AG10803 (cell line): ENCODE measurements around the gene BIRC3.
"Not testable (repeated sequence)": the region's sequence is repeated elsewhere in the genome, so short reads cannot be mapped to it uniquely, and the experiment has no call there.

Experiments used
- DNase-seq: peaks from one replicate; pipeline ENCODE4 v3.0.0; 2010; ENCODE audit warnings: low read depth
- H3K4me3 ChIP-seq: 2 replicates; pipeline ENCODE4 v1.5.1; 2011; ENCODE audit warnings: mild to moderate bottlenecking, low read length, control low read depth
- TF ChIP-seq, protein P1 (sequence below): conservative IDR thresholded peaks from 2 replicates; pipeline ENCODE4 v1.5.1; 2011; ENCODE audit warnings: mild to moderate bottlenecking, low read length, control low read depth, inconsistent platforms

The BIRC3 gene

GRCh38 chr11:102359372-102359771 is 42.1 kb downstream of the BIRC3 start:
- H3K4me3 ChIP-seq = no peak overlapping the region
- TF ChIP-seq, protein P1, sequence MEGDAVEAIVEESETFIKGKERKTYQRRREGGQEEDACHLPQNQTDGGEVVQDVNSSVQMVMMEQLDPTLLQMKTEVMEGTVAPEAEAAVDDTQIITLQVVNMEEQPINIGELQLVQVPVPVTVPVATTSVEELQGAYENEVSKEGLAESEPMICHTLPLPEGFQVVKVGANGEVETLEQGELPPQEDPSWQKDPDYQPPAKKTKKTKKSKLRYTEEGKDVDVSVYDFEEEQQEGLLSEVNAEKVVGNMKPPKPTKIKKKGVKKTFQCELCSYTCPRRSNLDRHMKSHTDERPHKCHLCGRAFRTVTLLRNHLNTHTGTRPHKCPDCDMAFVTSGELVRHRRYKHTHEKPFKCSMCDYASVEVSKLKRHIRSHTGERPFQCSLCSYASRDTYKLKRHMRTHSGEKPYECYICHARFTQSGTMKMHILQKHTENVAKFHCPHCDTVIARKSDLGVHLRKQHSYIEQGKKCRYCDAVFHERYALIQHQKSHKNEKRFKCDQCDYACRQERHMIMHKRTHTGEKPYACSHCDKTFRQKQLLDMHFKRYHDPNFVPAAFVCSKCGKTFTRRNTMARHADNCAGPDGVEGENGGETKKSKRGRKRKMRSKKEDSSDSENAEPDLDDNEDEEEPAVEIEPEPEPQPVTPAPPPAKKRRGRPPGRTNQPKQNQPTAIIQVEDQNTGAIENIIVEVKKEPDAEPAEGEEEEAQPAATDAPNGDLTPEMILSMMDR = no peak
- no peak for DNase-seq

- DNase-seq = no peak
- TF ChIP-seq, protein P1 = no peak
- no peak overlapping the region for H3K4me3 ChIP-seq
Measured at GRCh38 chr11:102360681-102361080, 43.4 kb downstream of the BIRC3 start.

DNA sequence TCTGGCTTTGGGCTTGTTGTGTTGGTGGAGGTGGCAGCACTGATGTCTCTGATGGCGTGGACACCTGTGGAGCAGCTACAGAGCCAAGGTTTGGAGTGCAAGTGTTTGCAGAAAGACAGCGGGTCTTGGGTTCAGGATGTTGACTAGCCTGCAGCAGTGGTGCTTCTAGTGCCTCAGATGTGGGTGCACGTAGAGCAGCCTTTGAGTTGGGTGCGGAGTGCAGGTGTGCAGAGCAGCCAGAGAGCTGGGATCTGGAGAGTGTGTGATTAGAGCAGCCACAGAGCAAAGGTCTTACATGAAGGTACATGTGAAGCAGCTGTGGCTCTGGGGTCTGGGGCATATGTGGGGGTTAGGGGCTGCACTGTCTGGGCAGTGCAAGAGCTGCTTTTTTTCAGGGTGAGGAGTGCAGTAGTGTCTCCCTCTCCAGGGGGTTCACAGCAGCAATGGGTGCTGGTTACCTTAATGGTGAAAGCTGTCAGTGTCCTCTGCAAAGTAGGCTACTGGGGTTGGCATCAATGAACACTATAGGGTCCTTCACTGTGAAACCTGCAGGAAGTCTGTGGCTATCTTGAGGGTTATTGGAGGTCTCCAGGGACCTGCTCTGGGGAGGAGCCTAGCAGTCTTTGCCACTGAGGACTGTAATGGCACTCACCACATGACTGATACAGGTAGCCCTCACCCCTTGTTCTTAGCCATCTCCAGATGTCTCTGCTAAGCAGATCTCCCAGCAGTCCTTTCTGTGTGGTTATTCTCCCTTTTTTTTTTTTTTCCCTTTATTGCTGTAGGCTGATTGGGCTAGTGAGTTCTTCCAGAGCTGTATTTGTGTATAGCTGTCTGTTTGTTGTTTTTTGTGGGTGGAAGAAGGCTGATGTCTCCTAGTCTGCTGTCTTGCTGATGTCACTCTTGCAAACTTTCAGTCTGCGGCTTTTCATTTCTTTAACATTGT is 44.1 kb downstream of the BIRC3 start:
- TF ChIP-seq, protein P1 = no peak
- H3K4me3 ChIP-seq = no peak overlapping the region
- peak; percentile 52 for DNase-seq

DNA sequence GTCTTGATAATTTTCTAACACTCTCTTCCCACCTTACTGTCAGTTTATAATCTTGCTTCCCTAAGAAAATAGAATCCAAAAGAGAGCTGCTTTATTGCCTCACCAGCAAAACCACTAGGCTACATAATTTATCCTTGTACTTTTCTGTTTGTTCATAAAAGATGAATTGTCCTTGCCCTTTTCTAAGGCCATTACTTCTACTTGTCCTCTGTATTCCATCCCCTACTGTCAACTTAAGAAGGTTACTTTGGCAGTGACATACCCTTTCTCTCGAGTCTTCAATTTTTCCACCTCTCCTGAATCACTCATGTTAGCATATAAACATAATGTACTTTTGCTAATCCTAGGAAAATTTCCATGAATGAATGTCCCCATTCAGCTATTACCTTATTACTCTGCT is 47.7 kb downstream of the BIRC3 start:
- TF ChIP-seq, protein P1 = no peak
- H3K4me3 ChIP-seq = no peak overlapping the region

GRCh38 chr11:102367364-102367763 is 50.1 kb downstream of the BIRC3 start:
- TF ChIP-seq, protein P1 = peak; percentile 29
- H3K4me3 ChIP-seq = no peak overlapping the region
- DNase-seq = peak; percentile 17

More for the DNA sequence above, 47.7 kb downstream of the BIRC3 start:
- no peak for DNase-seq

DNA sequence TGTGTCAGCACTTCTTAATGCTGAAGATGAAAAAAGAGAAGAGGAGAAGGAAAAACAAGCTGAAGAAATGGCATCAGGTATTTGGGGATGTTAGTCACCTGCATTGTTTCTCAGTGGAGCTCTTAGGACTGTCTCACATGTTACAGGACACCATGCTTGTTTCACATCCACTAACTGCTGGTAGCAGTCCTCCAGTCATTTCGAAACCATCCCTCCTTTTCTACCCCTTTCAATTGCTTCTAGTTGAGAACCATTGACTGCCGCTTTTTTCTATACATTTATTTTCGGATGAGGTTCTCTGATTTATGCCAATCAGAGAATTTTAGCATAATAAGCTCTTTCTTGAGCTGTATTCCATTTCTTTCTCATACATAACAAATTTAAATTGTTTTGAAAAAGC is 51.2 kb downstream of the BIRC3 start:
- no peak for DNase-seq
- H3K4me3 ChIP-seq = no peak overlapping the region
- TF ChIP-seq, protein P1 = no peak

DNA sequence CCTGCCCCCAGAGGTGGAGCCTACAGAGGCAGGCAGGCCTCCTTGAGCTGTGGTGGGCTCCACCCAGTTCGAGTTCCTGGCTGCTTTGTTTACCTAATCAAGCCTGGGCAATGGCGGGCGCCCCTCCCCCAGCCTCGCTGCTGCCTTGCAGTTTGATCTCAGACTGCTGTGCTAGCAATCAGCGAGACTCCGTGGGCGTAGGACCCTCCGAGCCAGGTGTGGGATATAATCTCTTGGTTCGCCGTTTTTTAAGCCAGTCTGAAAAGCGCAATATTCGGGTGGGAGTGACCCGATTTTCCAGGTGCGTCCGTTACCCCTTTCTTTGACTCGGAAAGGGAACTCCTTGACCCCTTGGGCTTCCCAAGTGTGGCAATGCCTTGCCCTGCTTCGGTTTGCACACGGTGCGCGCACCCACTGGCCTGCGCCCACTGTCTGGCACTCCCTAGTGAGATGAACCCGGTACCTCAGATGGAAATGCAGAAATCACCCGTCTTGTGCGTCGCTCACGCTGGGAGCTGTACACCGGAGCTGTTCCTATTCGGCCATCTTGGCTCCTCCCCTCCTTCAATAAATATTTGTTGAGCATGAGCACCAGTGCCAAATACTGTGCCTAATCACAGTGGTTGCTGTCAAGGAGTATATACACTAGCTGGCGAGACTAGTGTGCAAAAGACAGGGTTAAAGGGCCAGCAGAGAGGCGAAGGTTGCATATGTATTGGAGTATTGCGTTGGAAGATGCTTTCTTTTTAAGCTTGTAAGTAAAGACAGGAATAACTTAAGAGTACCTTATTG is 57.5 kb downstream of the BIRC3 start:
- H3K4me3 ChIP-seq, DNase-seq: not testable (repeated sequence)
